ENCODE results near the gene KLK3.
A peak's percentile ranks its signal among the peaks of the same experiment; 100 is the strongest.

Gene KLK3

GRCh38 chr19:50832666-50833065 lies 22.0 kb upstream of the KLK3 start:
- TF ChIP-seq, protein P1, sequence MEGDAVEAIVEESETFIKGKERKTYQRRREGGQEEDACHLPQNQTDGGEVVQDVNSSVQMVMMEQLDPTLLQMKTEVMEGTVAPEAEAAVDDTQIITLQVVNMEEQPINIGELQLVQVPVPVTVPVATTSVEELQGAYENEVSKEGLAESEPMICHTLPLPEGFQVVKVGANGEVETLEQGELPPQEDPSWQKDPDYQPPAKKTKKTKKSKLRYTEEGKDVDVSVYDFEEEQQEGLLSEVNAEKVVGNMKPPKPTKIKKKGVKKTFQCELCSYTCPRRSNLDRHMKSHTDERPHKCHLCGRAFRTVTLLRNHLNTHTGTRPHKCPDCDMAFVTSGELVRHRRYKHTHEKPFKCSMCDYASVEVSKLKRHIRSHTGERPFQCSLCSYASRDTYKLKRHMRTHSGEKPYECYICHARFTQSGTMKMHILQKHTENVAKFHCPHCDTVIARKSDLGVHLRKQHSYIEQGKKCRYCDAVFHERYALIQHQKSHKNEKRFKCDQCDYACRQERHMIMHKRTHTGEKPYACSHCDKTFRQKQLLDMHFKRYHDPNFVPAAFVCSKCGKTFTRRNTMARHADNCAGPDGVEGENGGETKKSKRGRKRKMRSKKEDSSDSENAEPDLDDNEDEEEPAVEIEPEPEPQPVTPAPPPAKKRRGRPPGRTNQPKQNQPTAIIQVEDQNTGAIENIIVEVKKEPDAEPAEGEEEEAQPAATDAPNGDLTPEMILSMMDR (IDR thresholded peaks at IDR 0.05; ENCODE audit: borderline replicate concordance, insufficient read depth, low read depth, low read length) = no peak
- no peak overlapping the region for H3K4me3 ChIP-seq (ENCODE audit: low read depth, low read length)

DNA sequence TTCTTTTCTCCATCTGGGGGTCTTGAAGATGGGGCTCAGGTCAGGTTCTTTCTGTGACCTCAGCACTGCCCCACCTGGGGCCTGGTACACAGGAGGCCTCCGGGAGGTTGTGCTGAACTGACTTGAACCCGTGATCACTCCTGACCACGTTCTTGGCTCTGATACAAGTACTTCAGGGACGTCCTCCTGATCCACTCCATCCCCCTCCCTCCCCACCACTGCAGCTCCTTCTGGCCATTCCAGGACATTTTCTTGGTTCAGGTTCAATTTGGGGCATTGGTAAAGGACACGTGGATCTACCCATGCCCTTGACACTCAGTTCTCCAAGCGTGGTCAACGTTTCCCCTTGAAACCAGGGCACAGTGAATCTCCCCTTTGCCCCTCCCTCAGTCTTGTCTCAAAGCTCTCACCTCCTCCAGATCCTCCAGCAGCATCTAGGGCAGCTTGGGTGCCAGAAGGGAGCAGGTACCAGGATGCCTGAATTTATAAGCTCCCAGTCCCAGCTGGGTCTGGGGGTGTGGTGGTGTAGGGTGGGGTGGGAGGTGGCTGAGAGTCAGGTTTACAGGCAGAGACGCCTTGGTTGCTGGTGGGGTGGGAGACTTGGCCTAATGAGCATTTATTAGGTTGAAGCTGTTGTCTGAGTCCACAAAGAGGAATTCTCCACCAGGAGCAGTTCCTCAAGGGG lies 21.5 kb upstream of the KLK3 start, which contains the start of gene KLK15:
TSS of gene KLK15 (minus strand) at position 458 of the 685 bp plus-strand sequence. CDS start 2,082 bp downstream, outside the sequence.
- TF ChIP-seq, protein P1 (IDR thresholded peaks at IDR 0.05; ENCODE audit: borderline replicate concordance, insufficient read depth, low read depth, low read length) = no peak

GRCh38 chr19:50833802-50834167 lies 20.9 kb upstream of the KLK3 start:
- no peak overlapping the region for H3K4me3 ChIP-seq (ENCODE audit: low read depth, low read length)
- TF ChIP-seq, protein P1 (IDR thresholded peaks at IDR 0.05; ENCODE audit: borderline replicate concordance, insufficient read depth, low read depth, low read length) = no peak

More for the DNA sequence above, 21.5 kb upstream of the KLK3 start, which contains the start of gene KLK15:
- no peak within 1 kb of the TSS for H3K4me3 ChIP-seq (ENCODE audit: low read depth, low read length)

DNA sequence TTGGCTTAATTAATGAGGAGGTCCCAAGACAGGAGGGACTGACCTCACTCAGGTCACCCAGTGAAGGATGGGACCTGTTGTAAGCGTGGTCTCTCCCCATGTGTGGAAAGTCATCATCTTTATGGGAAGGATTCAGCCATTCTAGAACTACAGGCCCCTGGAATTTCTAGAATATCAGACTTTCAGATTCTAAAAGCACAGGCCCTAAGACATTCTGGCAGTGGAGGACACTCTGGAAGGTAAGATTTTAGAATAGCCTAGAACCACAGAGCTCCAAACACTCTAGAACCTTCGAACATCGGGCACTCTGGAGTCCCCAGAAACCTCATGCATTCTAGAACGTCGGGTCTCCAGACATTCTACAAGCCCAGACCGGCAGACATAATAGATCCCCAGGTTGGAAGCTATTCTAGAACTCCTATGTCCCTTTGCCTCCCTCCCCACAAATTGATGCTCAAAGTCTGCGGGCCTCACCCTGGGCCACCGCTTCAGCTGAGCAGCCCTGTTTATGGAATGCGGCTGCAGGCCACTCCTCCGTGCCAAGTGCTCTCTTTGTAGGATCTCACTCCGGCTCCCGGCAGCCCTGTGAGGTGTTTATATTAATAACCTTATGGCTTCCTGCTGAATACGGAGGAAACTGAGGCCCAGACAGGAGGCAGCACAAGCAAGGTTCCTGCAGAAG lies 19.5 kb upstream of the KLK3 start:
- peak overlapping the region; percentile 70 for H3K4me3 ChIP-seq (ENCODE audit: low read depth, low read length)
- TF ChIP-seq, protein P1 (IDR thresholded peaks at IDR 0.05; ENCODE audit: borderline replicate concordance, insufficient read depth, low read depth, low read length) = no peak

DNA sequence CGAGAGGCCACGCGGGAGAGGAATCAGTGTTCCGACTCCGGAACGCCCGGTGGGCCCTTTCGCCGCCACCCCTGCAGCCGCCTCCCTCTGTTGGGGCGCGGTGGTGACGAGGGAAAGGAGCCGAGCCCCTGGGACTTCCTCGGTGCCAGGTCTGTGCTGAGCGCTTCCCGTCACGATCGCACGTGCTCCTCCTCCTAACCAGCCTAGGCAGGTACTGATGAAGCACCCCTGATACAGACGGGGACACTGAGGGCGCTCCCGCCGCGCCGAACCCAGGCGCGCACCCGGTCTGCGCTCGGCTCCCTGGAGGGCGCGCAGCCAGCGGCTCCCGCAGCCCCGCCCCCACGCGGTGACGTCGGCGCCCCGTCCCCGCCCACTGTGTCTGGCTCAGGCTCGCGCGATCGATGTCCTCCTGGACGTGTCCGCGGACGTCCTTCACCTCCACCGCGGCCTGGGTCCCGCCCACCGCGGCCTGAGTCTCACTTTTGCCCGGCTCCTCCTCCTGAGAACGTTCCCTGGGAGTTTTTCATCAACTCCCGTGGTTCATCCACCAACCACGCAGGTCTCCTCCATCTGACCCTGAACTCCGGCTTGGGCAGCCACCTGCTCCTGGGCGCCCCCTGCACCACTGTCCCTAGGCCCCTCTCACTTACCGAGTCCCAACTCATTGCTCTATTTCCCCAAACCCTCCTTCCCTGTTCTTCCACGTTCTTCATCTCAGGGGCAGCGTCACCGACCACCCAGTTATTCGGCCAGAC lies 18.8 kb upstream of the KLK3 start:
- TF ChIP-seq, protein P1 (IDR thresholded peaks at IDR 0.05; ENCODE audit: borderline replicate concordance, insufficient read depth, low read depth, low read length) = no peak
- peak overlapping the region; percentile 70 for H3K4me3 ChIP-seq (ENCODE audit: low read depth, low read length)

- TF ChIP-seq, protein P1 (IDR thresholded peaks at IDR 0.05; ENCODE audit: borderline replicate concordance, insufficient read depth, low read depth, low read length) = no peak
- H3K4me3 ChIP-seq (ENCODE audit: low read depth, low read length) = peak overlapping the region; percentile 70
Measured at GRCh38 chr19:50836543-50837195, 18.0 kb upstream of the KLK3 start.

Measured in GM12875 (cell line).